K562 (cell line): ENCODE data around the gene HDLBP. TPM values are rescaled to one million over a fixed set of nuclear protein-coding genes. Genes with fewer than 3 reads are reported as not detected.
A peak's percentile ranks its signal among the peaks of the same experiment; 100 is the strongest.

ENCODE experiments used
- ATAC-seq: fragments of 200-7000 bp; cut with Tn5 transposase; 3 replicates; pipeline ENCODE4 v1.9.1; 2020; ENCODE audit warnings: moderate library complexity
- BruUV-seq: library from RNA; stranded (reverse); fragments of 400-500 nt; replicated peaks from 2 replicates; lab custom pipeline; 2021; lab: Mats Ljungman, UMichigan
- CTCF ChIA-PET: fragments of 300-600 bp; formaldehyde crosslinking; extraction: SDS; loops from one replicate; lab custom pipeline; 2021; ENCODE audit warnings: low intra/inter-chr PET ratio; lab: Yijun Ruan, JAX
- POLR2A ChIA-PET: fragments of 300-600, 350-650 bp; sonication (Branson Sonifier 250); formaldehyde crosslinking; extraction: SDS; loops from one replicate; lab custom pipeline; 2021; ENCODE audit warnings: antibody characterized with exemption, inconsistent platforms; lab: Yijun Ruan, JAX
- DNase-seq, 4 experiments: peaks; one replicate each; pipeline versions ENCODE4 v3.0.0 to v3.0.0-alpha.2; 2011 to 2018; ENCODE audit warnings: low spot score in 3 of 4, mixed read lengths in 3 of 4; ENCODE audit errors: extremely low read depth in 1 of 4
- FAIRE-seq: peaks from 2 replicates; lab custom pipeline; 2011; peaks lifted over from hg19 to GRCh38; lab: Jason Lieb, UNC
- H2AFZ ChIP-seq: 2 replicates; pipeline ENCODE4 v1.6.0; 2011; ENCODE audit warnings: low read depth, low read length, control low read depth, inconsistent platforms
- H3K27ac ChIP-seq: fragments of 200-600 bp; 3 replicates; pipeline ENCODE4 v1.8.0; 2011; ENCODE audit warnings: low read depth, mild to moderate bottlenecking, control low read depth, inconsistent platforms, low read length, moderate library complexity, mixed read lengths; ENCODE audit errors: extremely low read depth
- H3K27me3 ChIP-seq, 2 experiments: fragments of 300-600 bp in 1 of 2; 2 replicates in 1 of 2; 3 replicates in 1 of 2; pipeline versions ENCODE4 v1.6.0 to v1.8.0; 2011; ENCODE audit warnings: inconsistent platforms in 2 of 2, low read length in 2 of 2, mild to moderate bottlenecking in 1 of 2, mixed read lengths in 1 of 2, moderate library complexity in 1 of 2; ENCODE audit not compliant: control insufficient read depth in 2 of 2, insufficient read depth in 2 of 2
- H3K36me3 ChIP-seq: fragments of 300-600 bp; 3 replicates; pipeline ENCODE4 v1.8.0; 2011; ENCODE audit warnings: mild to moderate bottlenecking, low read length, inconsistent platforms; ENCODE audit not compliant: control insufficient read depth, insufficient read depth
- H3K4me1 ChIP-seq, 2 experiments: fragments of 200-600 bp in 1 of 2; replicated peaks in 1 of 2; 2 replicates in 1 of 2; 3 replicates in 1 of 2; pipeline versions ENCODE4 v1.5.1 to v1.8.0; 2011; ENCODE audit warnings: inconsistent platforms in 2 of 2, low read length in 2 of 2, mild to moderate bottlenecking in 1 of 2, mixed read lengths in 1 of 2, moderate library complexity in 1 of 2; ENCODE audit not compliant: control insufficient read depth in 2 of 2, insufficient read depth in 2 of 2
- H3K4me2 ChIP-seq: 2 replicates; pipeline ENCODE4 v1.6.1; 2011; ENCODE audit warnings: low read length, control low read depth, inconsistent platforms, mixed read lengths; ENCODE audit not compliant: insufficient read depth
- H3K4me3 ChIP-seq: fragments of 200-600 bp; sonication (generic), shearing (Covaris generic); 2 replicates; pipeline ENCODE4 v1.5.1; 2016; ENCODE audit warnings: control low read depth, inconsistent platforms
- H3K79me2 ChIP-seq: fragments of 200-600 bp; 3 replicates; pipeline ENCODE4 v1.8.0; 2011; ENCODE audit warnings: low read length, inconsistent platforms; ENCODE audit not compliant: control insufficient read depth, insufficient read depth
- H3K9ac ChIP-seq, 2 experiments: 2 replicates each; pipeline versions ENCODE4 v1.6.0 to v1.6.1; 2011; ENCODE audit warnings: low read depth in 2 of 2, low read length in 2 of 2, control low read depth in 1 of 2, inconsistent platforms in 1 of 2, mild to moderate bottlenecking in 1 of 2, mixed read lengths in 1 of 2; ENCODE audit not compliant: insufficient read depth in 1 of 2
- H3K9me1 ChIP-seq: one replicate; pipeline ENCODE4 v1.6.0; 2011; ENCODE audit warnings: inconsistent platforms, mild to moderate bottlenecking, low read length, moderate library complexity; ENCODE audit not compliant: control insufficient read depth, insufficient read depth
- H3K9me3 ChIP-seq: replicated peaks from 2 replicates; pipeline ENCODE4 v1.5.1; 2011; ENCODE audit warnings: low read depth, low read length, inconsistent platforms; ENCODE audit not compliant: control insufficient read depth, insufficient read depth
- H4K20me1 ChIP-seq: replicated peaks from 2 replicates; pipeline ENCODE4 v1.6.1; 2011; ENCODE audit warnings: low read length, inconsistent platforms, mixed read lengths; ENCODE audit not compliant: control insufficient read depth, insufficient read depth
- BRCA1 ChIP-seq, 2 experiments: fragments of 450-650 bp in 1 of 2; sonication (generic) in 1 of 2; formaldehyde crosslinking in 1 of 2; IDR thresholded peaks; 2 replicates each; pipeline versions ENCODE4 v1.5.0 to v1.6.1; 2017 to 2020; ENCODE audit warnings: mild to moderate bottlenecking in 1 of 2, missing genetic modification reagents in 1 of 2
- CREB1 ChIP-seq, 2 experiments: sonication (generic) in 1 of 2; formaldehyde crosslinking in 1 of 2; IDR thresholded peaks; 2 replicates each; pipeline versions ENCODE4 v1.6.1 to v1.8.0; 2012 to 2022; ENCODE audit warnings: inconsistent platforms in 1 of 2, mild to moderate bottlenecking in 1 of 2, missing genetic modification reagents in 1 of 2, moderate library complexity in 1 of 2
- KAT8 ChIP-seq: fragments of 450-650 bp; IDR thresholded peaks from 2 replicates; pipeline ENCODE4 v1.6.1; 2016; ENCODE audit warnings: low read depth, mild to moderate bottlenecking
- NBN ChIP-seq: fragments of 450-650 bp; IDR thresholded peaks from 2 replicates; pipeline ENCODE4 v1.6.1; 2016; ENCODE audit warnings: low read depth, mild to moderate bottlenecking
- PCBP1 ChIP-seq: fragments of 200-400 bp; formaldehyde crosslinking; IDR thresholded peaks from 2 replicates; pipeline ENCODE4 v1.6.1; 2018; ENCODE audit warnings: mild to moderate bottlenecking, low read depth, low read length; ENCODE audit not compliant: poor library complexity, severe bottlenecking
- PRPF4 ChIP-seq: fragments of 200-400 bp; formaldehyde crosslinking; IDR thresholded peaks from one replicate; pipeline ENCODE4 v1.6.1; 2017; ENCODE audit warnings: low read length, low read depth, mild to moderate bottlenecking; ENCODE audit not compliant: insufficient read depth, poor library complexity, severe bottlenecking
- TRIM24 ChIP-seq, 2 experiments: fragments of 450-650 bp; IDR thresholded peaks; 2 replicates each; pipeline ENCODE4 v1.6.1; 2016
- ZBTB49 ChIP-seq: sonication (generic); formaldehyde crosslinking; IDR thresholded peaks from 2 replicates; pipeline ENCODE4 v1.8.0; 2022; ENCODE audit warnings: missing genetic modification reagents, mild to moderate bottlenecking, borderline replicate concordance
- ZC3H4 ChIP-seq: sonication (generic); formaldehyde crosslinking; IDR thresholded peaks from 2 replicates; pipeline ENCODE4 v1.9.0; 2021; ENCODE audit warnings: missing genetic modification reagents, borderline replicate concordance
- ZNF561 ChIP-seq: fragments of 450-650 bp; formaldehyde crosslinking; conservative IDR thresholded peaks from 2 replicates; pipeline ENCODE4 v1.4.0; 2020; ENCODE audit warnings: mild to moderate bottlenecking, moderate library complexity
- ZNF699 ChIP-seq: fragments of 250-450 bp; sonication (Bioruptor Pico); IDR thresholded peaks from 2 replicates; pipeline ENCODE4 v1.8.0; 2021; ENCODE audit warnings: mild to moderate bottlenecking, moderate library complexity; ENCODE audit not compliant: insufficient replicate concordance
- WGBS: fragments of 100-300 bp; shearing (Covaris generic); methylation state at CpG from one replicate; pipeline ENCODE4 v1.1.6; 2016; ENCODE audit warnings: low coverage, mixed read lengths; ENCODE audit not compliant: insufficient coverage; ENCODE audit errors: missing lambda C conversion rate; 5-methylcytosine and 5-hydroxymethylcytosine counted together
- in situ Hi-C: fragments of 300-500 bp; cut with MboI; formaldehyde crosslinking; loops from 4 replicates; pipeline ENCODE4 v1.15.0; 2018; ENCODE audit warnings: inconsistent platforms, mixed read lengths
- intact Hi-C: fragments of 100-400 bp; cut with micrococcal nuclease; formaldehyde crosslinking; loops from 2 replicates; pipeline ENCODE4 v1.14.2; 2022
- polyA plus RNA-seq, 8 experiments: library from polyadenylated mRNA; depleted of rRNA in 4 of 8; stranded (reverse) in 5 of 8; unstranded in 3 of 8; fragments of >200 nt; fragmentation: Nextera tagmentation in 2 of 8; fragmentation: Illumina TruSeq in 1 of 8; extraction: Ambion mirVana in 2 of 8; extraction: Trizol in 1 of 8; gene quantifications; 2 replicates each; pipeline versions ENCODE4 v1.2.1 to v1.2.3, GENCODE V29; 2011 to 2014; ENCODE audit warnings: inconsistent platforms in 1 of 8, missing spikeins in 1 of 8
- total RNA-seq, 7 experiments: library from RNA; depleted of rRNA in 6 of 7; stranded (reverse); fragments of >200 nt in 6 of 7; fragmentation: Illumina TruSeq in 2 of 7; extraction: Trizol in 2 of 7; gene quantifications; 2 replicates each; pipeline versions ENCODE4 v1.2.1 to v1.2.3, GENCODE V29; 2011 to 2021; ENCODE audit warnings: low replicate concordance in 1 of 7

HDLBP gene
- total and polyA plus RNA-seq, 9 of the 15 experiments (the other 6 are each of a cell fraction or from before 2014, with no cell fraction given), result 24.4 to 378 (median 146) TPM

- Histone ChIP-seq H3K4me3 (peak overlapping the region; percentile 93), H4K20me1 (peaks cover 27% of the 10 kb centered on the region), H3K4me1 (peaks cover 22 to 40% of the 10 kb centered on the region in 2 experiments; a peak in 4 of 5 replicates), H3K36me3 (peaks cover 40% of the 10 kb centered on the region), H3K9me3 (no peaks in the 10 kb centered on the region), H2AFZ (no peak overlapping the region), H3K27ac (peak overlapping the region; percentile 100), H3K9ac (peak overlapping the region in 1 of 2 experiments; percentile 100; a peak in 3 of 4 replicates), H3K9me1 (no peaks in the 10 kb centered on the region), H3K27me3 (no peaks in the 10 kb centered on the region), H3K79me2 (peaks cover 96% of the 10 kb centered on the region), H3K4me2 (peak overlapping the region; percentile 99)
- TF ChIP-seq TRIM24 (IDR thresholded peaks at IDR 0.05) (no peak), ZNF699 (CRISPR knock-in tag) (no peak), CREB1 (IDR thresholded peaks at IDR 0.05) (no peak), CREB1 (CRISPR knock-in tag; IDR thresholded peaks at IDR 0.05) (no peak), ZNF561 (CRISPR knock-in tag) (no peak), KAT8 (no peak), NBN (no peak), ZC3H4 (no peak), PRPF4 (no peak), PCBP1 (no peak), BRCA1 (IDR thresholded peaks at IDR 0.05) (no peak), BRCA1 (CRISPR knock-in tag; IDR thresholded peaks at IDR 0.05) (no peak), ZBTB49 (CRISPR knock-in tag) (no peak)
- ATAC-seq (no peak), FAIRE-seq (peak; percentile 40), DNase-seq (peak in 1 of 4 experiments; percentile 35)
- in situ Hi-C loops (no loop called here), intact Hi-C loops (no loop called here)
- 19% methylated on average over 8 of the region's 8 CpGs for WGBS
- ChIA-PET POLR2A (interaction anchor here (0.6 to 4.4 kb wide), 7 partner anchors 10 to 146 kb away, joined by 3 to 64 read pairs (median 4); no protein-coding TSS in a partner anchor), CTCF (no interaction called here)
- TSS peak; percentile 43 for BruUV-seq
Measured at GRCh38 chr2:241313543-241314095, 1.9 kb downstream of the HDLBP start.
